OCI-LY7 (cell line): ENCODE results near the gene VARS2. TPM values are rescaled to one million over a fixed set of nuclear protein-coding genes. Genes with fewer than 3 reads are reported as not detected.

ENCODE experiments used
- BruUV-seq: library from RNA; stranded (reverse); fragments of 400-500 nt; replicated peaks from 2 replicates; lab custom pipeline; 2021; lab: Mats Ljungman, UMichigan
- CTCF ChIA-PET: fragments of 300-600 bp; sonication (Branson Sonifier 250); formaldehyde crosslinking; loops from one replicate; lab custom pipeline; 2022; ENCODE audit warnings: antibody characterized with exemption; ENCODE audit not compliant: unreplicated experiment; lab: Charles Lee
- POLR2A ChIA-PET: fragments of 300-600 bp; sonication (Branson Sonifier 250); formaldehyde crosslinking; loops from one replicate; lab custom pipeline; 2022; ENCODE audit warnings: antibody characterized with exemption; lab: Charles Lee
- DNase-seq: peaks from one replicate; pipeline ENCODE4 v3.0.0-alpha.2; 2015; ENCODE audit warnings: low spot score
- H2AFZ ChIP-seq: fragments of 200-600 bp; sonication (generic), shearing (Covaris generic); 2 replicates; pipeline ENCODE4 v1.6.1; 2014; ENCODE audit warnings: mild to moderate bottlenecking, antibody characterized with exemption, low read length, moderate library complexity
- H3K27ac ChIP-seq: fragments of 200-600 bp; sonication (generic); 2 replicates; pipeline ENCODE4 v1.5.1; 2014; ENCODE audit warnings: mixed run types, low read depth, mild to moderate bottlenecking, moderate library complexity, low read length, inconsistent platforms; ENCODE audit not compliant: poor library complexity, severe bottlenecking
- H3K36me3 ChIP-seq: fragments of 200-600 bp; sonication (generic); 2 replicates; pipeline ENCODE4 v1.6.1; 2014; ENCODE audit warnings: mild to moderate bottlenecking, antibody characterized with exemption, low read length, moderate library complexity, mixed read lengths; ENCODE audit not compliant: insufficient read depth
- H3K4me1 ChIP-seq: fragments of 200-600 bp; sonication (generic); 2 replicates; pipeline ENCODE4 v1.5.1; 2014; ENCODE audit warnings: mild to moderate bottlenecking, low read length; ENCODE audit not compliant: insufficient read depth, poor library complexity, severe bottlenecking
- H3K4me2 ChIP-seq: fragments of 200-600 bp; sonication (generic); 2 replicates; pipeline ENCODE4 v1.6.1; 2014; ENCODE audit warnings: mild to moderate bottlenecking, low read length
- H3K4me3 ChIP-seq: fragments of 200-600 bp; sonication (generic); 2 replicates; pipeline ENCODE4 v1.5.1; 2014; ENCODE audit warnings: mild to moderate bottlenecking, low read depth, low read length; ENCODE audit not compliant: poor library complexity, severe bottlenecking
- H3K79me2 ChIP-seq: fragments of 200-600 bp; sonication (generic); 2 replicates; pipeline ENCODE4 v1.6.1; 2016; ENCODE audit warnings: low read depth, mild to moderate bottlenecking, low read length, moderate library complexity, mixed read lengths; ENCODE audit not compliant: insufficient read depth
- H3K9me2 ChIP-seq: fragments of 200-600 bp; sonication (generic); 2 replicates; pipeline ENCODE4 v1.6.1; 2016; ENCODE audit warnings: mild to moderate bottlenecking, low read length, mixed read lengths; ENCODE audit not compliant: insufficient read depth
- H3K9me3 ChIP-seq: fragments of 200-600 bp; sonication (generic); 2 replicates; pipeline ENCODE4 v1.6.1; 2014; ENCODE audit warnings: mild to moderate bottlenecking, mixed run types, low read length, mixed read lengths
- H4K20me1 ChIP-seq: fragments of 200-600 bp; sonication (generic); 2 replicates; pipeline ENCODE4 v1.6.1; 2014; ENCODE audit warnings: mild to moderate bottlenecking, antibody characterized with exemption, low read length, moderate library complexity, mixed read lengths; ENCODE audit not compliant: insufficient read depth
- CTCF ChIP-seq: fragments of 200-600 bp; sonication (generic); conservative IDR thresholded peaks from 2 replicates; pipeline ENCODE4 v1.5.1; 2014; ENCODE audit warnings: mild to moderate bottlenecking, antibody characterized with exemption, low read length, moderate library complexity, mixed read lengths
- EZH2phosphoT487 ChIP-seq: fragments of 200-600 bp; sonication (generic); IDR thresholded peaks from 2 replicates; pipeline ENCODE4 v1.6.1; 2018; ENCODE audit warnings: low read depth, borderline replicate concordance, mild to moderate bottlenecking, mixed run types, antibody characterized with exemption, low read length, moderate library complexity, mixed read lengths
- intact Hi-C: fragments of 100-400 bp; cut with micrococcal nuclease; formaldehyde crosslinking; loops from one replicate; pipeline ENCODE4 v1.10.0; 2022; ENCODE audit not compliant: unreplicated experiment
- total RNA-seq, 2 experiments: library from RNA; depleted of rRNA in 1 of 2; stranded (reverse); fragments of >200 nt in 1 of 2; shearing (Covaris generic) in 1 of 2; gene quantifications; 2 replicates each; pipeline ENCODE4 v1.2.3, GENCODE V29; 2014 to 2022

The VARS2 gene
- total RNA-seq, 2 experiments from 2014 or later: 81.8 to 98.9 TPM

- intact Hi-C loops: loop anchor here (2.0 kb wide), 2 partner anchors 31 to 171 kb away; partner anchors contain the start of gene DDR1
- H3K27ac ChIP-seq: peak overlapping the region; percentile 63
- no peaks in the 10 kb centered on the region for H4K20me1 ChIP-seq
- DNase-seq: peak; percentile 61
- POLR2A ChIA-PET: interaction anchor here (0.7 to 1.1 kb wide), 2 partner anchors 33 to 183 kb away, joined by 4 read pairs; no protein-coding TSS in a partner anchor
- H3K9me2 ChIP-seq: no peaks in the 10 kb centered on the region
- H3K4me3 ChIP-seq: peak overlapping the region; percentile 76
- H3K4me1 ChIP-seq: peaks cover 22% of the 10 kb centered on the region
- TF ChIP-seq EZH2phosphoT487 (no peak), CTCF (peak; percentile 83)
- H3K4me2 ChIP-seq: peak overlapping the region; percentile 98
- CTCF ChIA-PET: interaction anchor here (0.8 to 2.3 kb wide), 4 partner anchors 9 to 164 kb away, joined by 3 to 7 read pairs (median 4); no protein-coding TSS in a partner anchor
- no peaks in the 10 kb centered on the region for H3K9me3 ChIP-seq
- no TSS peak for BruUV-seq
- H2AFZ ChIP-seq: no peak overlapping the region
- peaks cover 5% of the 10 kb centered on the region; the same call in 1 of the 2 replicates for H3K79me2 ChIP-seq
- peaks cover 72% of the 10 kb centered on the region for H3K36me3 ChIP-seq
Observed at GRCh38 chr6:30915591-30915946, 1.5 kb downstream of the VARS2 start.

GRCh38 chr6:30917041-30917440, 3.0 kb downstream of the VARS2 start:
- POLR2A ChIA-PET: no interaction called here

More at GRCh38 chr6:30917041-30917440, 3.0 kb downstream of the VARS2 start:
- no TSS peak for BruUV-seq
- CTCF ChIA-PET: no interaction called here
- H3K79me2 ChIP-seq: peaks cover 5% of the 10 kb centered on the region; the same call in 1 of the 2 replicates
- no peaks in the 10 kb centered on the region for H3K9me3 ChIP-seq
- TF ChIP-seq EZH2phosphoT487 (no peak), CTCF (no peak)
- no peak overlapping the region for H2AFZ ChIP-seq
- no peak overlapping the region for H3K27ac ChIP-seq
- H3K4me3 ChIP-seq: no peak overlapping the region
- DNase-seq: no peak
- H3K9me2 ChIP-seq: no peaks in the 10 kb centered on the region
- peaks cover 74% of the 10 kb centered on the region for H3K36me3 ChIP-seq
- peaks cover 22% of the 10 kb centered on the region for H3K4me1 ChIP-seq
- intact Hi-C loops: no loop called here
- H3K4me2 ChIP-seq: no peak overlapping the region
- H4K20me1 ChIP-seq: no peaks in the 10 kb centered on the region
